AG04450 (cell line): ENCODE data around the gene SOD2. TPM values are rescaled to one million over a fixed set of nuclear protein-coding genes. Genes with fewer than 3 reads are reported as not detected.
"Not testable (repeated sequence)": the region's sequence is repeated elsewhere in the genome, so short reads cannot be mapped to it uniquely, and the experiment has no call there.

Source experiments
- CTCF ChIA-PET: fragments of 300-600, 350-600 bp; formaldehyde crosslinking; extraction: SDS; loops from one replicate; lab custom pipeline; 2022; ENCODE audit warnings: antibody characterized with exemption, inconsistent platforms; lab: Charles Lee
- POLR2A ChIA-PET: fragments of 350-600 bp; formaldehyde crosslinking; extraction: SDS; loops from one replicate; lab custom pipeline; 2021; ENCODE audit warnings: antibody characterized with exemption, inconsistent platforms; lab: Yijun Ruan, JAX
- DNase-seq: peaks from one replicate; pipeline ENCODE4 v3.0.0-alpha.2; 2011; ENCODE audit warnings: low read depth, low spot score
- H3K27ac ChIP-seq: one replicate; pipeline ENCODE4 v1.5.1; 2012; ENCODE audit warnings: low read depth, low read length, control low read depth
- H3K27me3 ChIP-seq: one replicate; pipeline ENCODE4 v1.6.0; 2012; ENCODE audit warnings: low read length; ENCODE audit not compliant: control insufficient read depth, insufficient read depth
- H3K4me3 ChIP-seq: 2 replicates; pipeline ENCODE4 v1.5.1; 2011; ENCODE audit warnings: mild to moderate bottlenecking, low read depth, low read length, control low read depth
- H3K9me3 ChIP-seq: 2 replicates; pipeline ENCODE4 v1.5.1; 2012; ENCODE audit warnings: low read length; ENCODE audit not compliant: control insufficient read depth, insufficient read depth
- CTCF ChIP-seq: IDR thresholded peaks from 2 replicates; pipeline ENCODE4 v1.5.1; 2011; ENCODE audit warnings: low read depth, low read length, control low read depth, inconsistent platforms
- polyA plus RNA-seq: library from polyadenylated mRNA; depleted of rRNA; stranded (reverse); fragments of >200 nt; gene quantifications from 2 replicates; pipeline ENCODE4 v1.2.3, GENCODE V29; 2011

SOD2 gene
- polyA plus RNA-seq, 1 experiment: 126 TPM

GRCh38 chr6:159722655-159723054, 29.6 kb upstream of the SOD2 start:
- Histone ChIP-seq H3K4me3 (no peak overlapping the region), H3K9me3 (no peaks in the 10 kb centered on the region; the same call in 1 of the 2 replicates), H3K27me3 (no peaks in the 10 kb centered on the region), H3K27ac (no peak overlapping the region)
- ChIA-PET CTCF (no interaction called here), POLR2A (no interaction called here)
- no peak for TF ChIP-seq CTCF
- DNase-seq: no peak

- POLR2A ChIA-PET: not testable (repeated sequence)
These were observed 28.9 kb upstream of the SOD2 start for GRCh38 chr6:159721981-159722380.

GRCh38 chr6:159720708-159721107, 27.7 kb upstream of the SOD2 start:
- POLR2A ChIA-PET: no interaction called here
- H3K27me3 ChIP-seq: no peaks in the 10 kb centered on the region
- DNase-seq: no peak
- H3K27ac ChIP-seq: no peak overlapping the region
- peak; percentile 44 for TF ChIP-seq CTCF
- no peak overlapping the region for H3K4me3 ChIP-seq
- no peaks in the 10 kb centered on the region for H3K9me3 ChIP-seq
- CTCF ChIA-PET: interaction anchor here (0.7 to 2.4 kb wide), 9 partner anchors 9 to 104 kb away, joined by 3 to 8 read pairs (median 5); no protein-coding TSS in a partner anchor

More at GRCh38 chr6:159721981-159722380, 28.9 kb upstream of the SOD2 start:
- not testable (repeated sequence) for H3K4me3 ChIP-seq, DNase-seq, H3K27me3 ChIP-seq, H3K27ac ChIP-seq, H3K9me3 ChIP-seq
- CTCF ChIA-PET: interaction anchor here (0.7 kb wide), 1 partner anchor 262 kb away, joined by 4 read pairs; no protein-coding TSS in a partner anchor

- CTCF ChIA-PET: interaction anchor here (0.9 to 2.4 kb wide), 5 partner anchors 10 to 28 kb away, joined by 4 to 8 read pairs (median 5); no protein-coding TSS in a partner anchor
- no peaks in the 10 kb centered on the region for H3K9me3 ChIP-seq
- TF ChIP-seq CTCF: no peak
- H3K27ac ChIP-seq: no peak overlapping the region
- H3K27me3 ChIP-seq: no peaks in the 10 kb centered on the region
- POLR2A ChIA-PET: no interaction called here
- DNase-seq: no peak
- no peak overlapping the region for H3K4me3 ChIP-seq
These were observed 26.2 kb upstream of the SOD2 start for GRCh38 chr6:159719287-159719686.

GRCh38 chr6:159718634-159719033, 25.6 kb upstream of the SOD2 start:
- ChIA-PET POLR2A (interaction anchor here (0.7 to 2.4 kb wide), 2 partner anchors 8 to 17 kb away, joined by 4 to 11 read pairs; partner anchors contain the start of gene WTAP), CTCF (interaction anchor here (0.9 to 2.4 kb wide), 5 partner anchors 11 to 27 kb away, joined by 4 to 8 read pairs (median 5); no protein-coding TSS in a partner anchor)
- Histone ChIP-seq H3K4me3 (no peak overlapping the region), H3K9me3 (no peaks in the 10 kb centered on the region), H3K27ac (no peak overlapping the region), H3K27me3 (no peaks in the 10 kb centered on the region)
- no peak for DNase-seq
- no peak for TF ChIP-seq CTCF
